MCF 10A (cell line): Measurements from ENCODE around the gene ACTN2. TPM values are rescaled to one million over a fixed set of nuclear protein-coding genes. Genes with fewer than 3 reads are reported as not detected.

ENCODE experiments used
- BruUV-seq: library from RNA; stranded (reverse); fragments of 400-500 nt; replicated peaks from 2 replicates; lab custom pipeline; 2021; lab: Mats Ljungman, UMichigan
- CTCF ChIA-PET: fragments of 300-600 bp; sonication (Branson Sonifier 250); formaldehyde crosslinking; extraction: SDS; loops from one replicate; lab custom pipeline; 2021; ENCODE audit warnings: antibody characterized with exemption, inconsistent platforms; lab: Yijun Ruan, JAX
- POLR2A ChIA-PET: fragments of 300-600, 350-650 bp; sonication (Branson Sonifier 250); formaldehyde crosslinking; extraction: SDS; loops from one replicate; lab custom pipeline; 2020; ENCODE audit warnings: antibody characterized with exemption, inconsistent platforms; lab: Yijun Ruan, JAX
- DNase-seq: peaks from one replicate; pipeline ENCODE4 v3.0.0-alpha.2; 2018; ENCODE audit not compliant: unreplicated experiment
- H3K27ac Mint-ChIP-seq: one replicate; pipeline ENCODE4 v1.8.0; 2022; ENCODE audit warnings: mild to moderate bottlenecking, low read depth, mixed read lengths; ENCODE audit not compliant: unreplicated experiment
- H3K27me3 Mint-ChIP-seq: one replicate; pipeline ENCODE4 v1.8.0; 2022; ENCODE audit warnings: mixed read lengths; ENCODE audit not compliant: insufficient read depth, unreplicated experiment
- H3K36me3 Mint-ChIP-seq: one replicate; pipeline ENCODE4 v1.8.0; 2022; ENCODE audit warnings: mild to moderate bottlenecking, moderate library complexity, mixed read lengths; ENCODE audit not compliant: insufficient read depth, unreplicated experiment
- H3K4me1 Mint-ChIP-seq: one replicate; pipeline ENCODE4 v1.8.0; 2022; ENCODE audit warnings: mixed read lengths; ENCODE audit not compliant: insufficient read depth, unreplicated experiment
- H3K4me3 Mint-ChIP-seq: one replicate; pipeline ENCODE4 v1.8.0; 2022; ENCODE audit warnings: mild to moderate bottlenecking, moderate library complexity, mixed read lengths; ENCODE audit not compliant: unreplicated experiment
- H3K9me3 Mint-ChIP-seq: one replicate; pipeline ENCODE4 v1.8.0; 2022; ENCODE audit warnings: mixed read lengths; ENCODE audit not compliant: unreplicated experiment
- intact Hi-C: fragments of 100-400 bp; cut with micrococcal nuclease; formaldehyde crosslinking; loops from 2 replicates; pipeline ENCODE4 v1.14.1; 2022
- total RNA-seq: library from RNA; stranded (reverse); gene quantifications from 2 replicates; pipeline ENCODE4 v1.2.3, GENCODE V29; 2022
- TF ChIP-seq, protein P1 (sequence below): fragments of 200-600 bp; IDR thresholded peaks from one replicate; pipeline ENCODE4 v1.8.0; 2022; ENCODE audit warnings: antibody characterized with exemption, mild to moderate bottlenecking; ENCODE audit not compliant: unreplicated experiment

The ACTN2 gene
- total RNA-seq, 1 experiment from 2014 or later: not detected

- no peak overlapping the region for H3K27ac Mint-ChIP-seq
- H3K9me3 Mint-ChIP-seq: peaks cover 11% of the 10 kb centered on the region
- peaks cover 64% of the 10 kb centered on the region for H3K27me3 Mint-ChIP-seq
- TF ChIP-seq, protein P1, sequence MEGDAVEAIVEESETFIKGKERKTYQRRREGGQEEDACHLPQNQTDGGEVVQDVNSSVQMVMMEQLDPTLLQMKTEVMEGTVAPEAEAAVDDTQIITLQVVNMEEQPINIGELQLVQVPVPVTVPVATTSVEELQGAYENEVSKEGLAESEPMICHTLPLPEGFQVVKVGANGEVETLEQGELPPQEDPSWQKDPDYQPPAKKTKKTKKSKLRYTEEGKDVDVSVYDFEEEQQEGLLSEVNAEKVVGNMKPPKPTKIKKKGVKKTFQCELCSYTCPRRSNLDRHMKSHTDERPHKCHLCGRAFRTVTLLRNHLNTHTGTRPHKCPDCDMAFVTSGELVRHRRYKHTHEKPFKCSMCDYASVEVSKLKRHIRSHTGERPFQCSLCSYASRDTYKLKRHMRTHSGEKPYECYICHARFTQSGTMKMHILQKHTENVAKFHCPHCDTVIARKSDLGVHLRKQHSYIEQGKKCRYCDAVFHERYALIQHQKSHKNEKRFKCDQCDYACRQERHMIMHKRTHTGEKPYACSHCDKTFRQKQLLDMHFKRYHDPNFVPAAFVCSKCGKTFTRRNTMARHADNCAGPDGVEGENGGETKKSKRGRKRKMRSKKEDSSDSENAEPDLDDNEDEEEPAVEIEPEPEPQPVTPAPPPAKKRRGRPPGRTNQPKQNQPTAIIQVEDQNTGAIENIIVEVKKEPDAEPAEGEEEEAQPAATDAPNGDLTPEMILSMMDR: no peak
- no TSS peak for BruUV-seq
- H3K4me3 Mint-ChIP-seq: no peak overlapping the region
- no peak for DNase-seq
- H3K4me1 Mint-ChIP-seq: peaks cover 7% of the 10 kb centered on the region
- ChIA-PET CTCF (interaction anchor here (1.3 to 1.6 kb wide), 2 partner anchors 74 to 77 kb away, joined by 4 to 6 read pairs; no protein-coding TSS in a partner anchor), POLR2A (interaction anchor here (0.9 kb wide), 1 partner anchor 12 kb away, joined by 3 read pairs; no protein-coding TSS in a partner anchor)
- peaks cover 6% of the 10 kb centered on the region for H3K36me3 Mint-ChIP-seq
- intact Hi-C loops: no loop called here
These were observed 938 bp upstream of the ACTN2 start for GRCh38 chr1:236685205-236685916.

GRCh38 chr1:236686815-236687160 is 489 bp downstream of the ACTN2 start:
- no TSS peak for BruUV-seq
- POLR2A ChIA-PET: no interaction called here

DNA sequence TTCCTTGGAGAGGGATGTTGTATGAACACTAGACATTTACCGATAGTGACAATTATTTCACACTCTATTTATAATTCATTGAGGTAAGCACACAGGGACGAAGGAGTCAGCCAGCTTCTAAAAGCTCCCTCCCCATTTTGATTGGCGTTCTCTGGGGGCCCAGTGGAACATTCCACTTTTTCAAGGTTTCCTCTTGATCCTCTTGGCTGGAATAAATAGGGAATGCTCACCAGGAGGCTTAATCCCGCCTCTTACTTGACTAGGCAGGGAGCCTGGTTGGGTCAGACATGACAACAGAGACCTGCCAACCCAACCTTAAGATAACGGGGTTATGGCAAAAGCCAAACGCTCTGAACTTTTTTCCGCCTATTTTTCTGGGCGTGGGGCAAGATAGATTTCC is 974 bp downstream of the ACTN2 start:
- peaks cover 55% of the 10 kb centered on the region for H3K27me3 Mint-ChIP-seq
- BruUV-seq: no TSS peak
- DNase-seq: no peak
- TF ChIP-seq, protein P1: no peak
- peaks cover 6% of the 10 kb centered on the region for H3K36me3 Mint-ChIP-seq
- no peak overlapping the region for H3K4me3 Mint-ChIP-seq
- H3K27ac Mint-ChIP-seq: no peak overlapping the region
- ChIA-PET POLR2A (no interaction called here), CTCF (interaction anchor here (1.5 kb wide), 2 partner anchors 10 to 72 kb away, joined by 3 to 4 read pairs; no protein-coding TSS in a partner anchor)
- peaks cover 11% of the 10 kb centered on the region for H3K9me3 Mint-ChIP-seq
- H3K4me1 Mint-ChIP-seq: peaks cover 7% of the 10 kb centered on the region
- intact Hi-C loops: no loop called here

More at GRCh38 chr1:236686815-236687160, 489 bp downstream of the ACTN2 start:
- TF ChIP-seq, protein P1: no peak
- DNase-seq: no peak
- H3K4me3 Mint-ChIP-seq: no peak overlapping the region
- CTCF ChIA-PET: interaction anchor here (1.5 kb wide), 2 partner anchors 10 to 72 kb away, joined by 3 to 4 read pairs; no protein-coding TSS in a partner anchor
- H3K4me1 Mint-ChIP-seq: peaks cover 7% of the 10 kb centered on the region
- intact Hi-C loops: no loop called here
- H3K9me3 Mint-ChIP-seq: peaks cover 11% of the 10 kb centered on the region
- peaks cover 6% of the 10 kb centered on the region for H3K36me3 Mint-ChIP-seq
- peaks cover 55% of the 10 kb centered on the region for H3K27me3 Mint-ChIP-seq
- no peak overlapping the region for H3K27ac Mint-ChIP-seq

DNA sequence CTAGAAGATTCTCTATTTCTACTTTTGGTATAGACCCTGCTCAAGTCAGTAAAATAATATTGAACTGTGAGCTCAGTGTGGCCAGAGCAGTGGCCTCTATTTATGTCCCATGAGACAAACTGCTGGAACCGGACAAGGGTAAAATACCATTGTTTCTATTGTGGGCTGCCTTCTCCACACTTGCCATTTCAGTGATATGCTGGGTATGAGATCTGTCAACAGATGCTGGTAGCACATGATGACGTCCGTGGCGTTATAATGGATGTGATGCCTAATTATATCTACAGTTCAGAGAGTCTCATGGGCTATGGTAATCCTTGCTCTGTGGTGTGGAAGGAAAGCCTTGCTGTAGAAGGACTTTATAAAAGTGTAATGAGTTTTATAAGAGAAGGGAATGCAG is 2.4 kb downstream of the ACTN2 start:
- ChIA-PET POLR2A (no interaction called here), CTCF (interaction anchor here (0.6 to 0.8 kb wide), 3 partner anchors 11 to 36 kb away, joined by 3 to 4 read pairs (median 3); no protein-coding TSS in a partner anchor)
- Mint-ChIP-seq H3K4me3 (no peak overlapping the region), H3K27ac (no peak overlapping the region), H3K4me1 (peaks cover 7% of the 10 kb centered on the region), H3K36me3 (peaks cover 6% of the 10 kb centered on the region), H3K27me3 (peaks cover 47% of the 10 kb centered on the region), H3K9me3 (peaks cover 11% of the 10 kb centered on the region)
- DNase-seq: no peak
- TF ChIP-seq, protein P1: no peak
- BruUV-seq: no TSS peak
- intact Hi-C loops: no loop called here
